HepG2 (cell line): ENCODE measurements around the gene PLCB1. TPM values are rescaled to one million over a fixed set of nuclear protein-coding genes. Genes with fewer than 3 reads are reported as not detected.

ENCODE experiments used
- ARNTL ChIP-seq: sonication (generic); formaldehyde crosslinking; IDR thresholded peaks from 2 replicates; pipeline ENCODE4 v1.4.0; 2020; ENCODE audit warnings: mild to moderate bottlenecking, missing genetic modification reagents
- ATF2 ChIP-seq: sonication (generic); formaldehyde crosslinking; IDR thresholded peaks from 2 replicates; pipeline ENCODE4 v1.4.0; 2020; ENCODE audit warnings: missing genetic modification reagents
- CHCHD3 ChIP-seq: sonication (generic); formaldehyde crosslinking; IDR thresholded peaks from 2 replicates; pipeline ENCODE4 v1.8.0; 2022; ENCODE audit warnings: mild to moderate bottlenecking, missing genetic modification reagents, moderate library complexity
- IRX3 ChIP-seq: sonication (generic); formaldehyde crosslinking; IDR thresholded peaks from 2 replicates; pipeline ENCODE4 v1.8.1; 2023; ENCODE audit warnings: mild to moderate bottlenecking, low read depth, missing genetic modification reagents, borderline replicate concordance
- MAZ ChIP-seq, 2 experiments: sonication (generic) in 1 of 2; formaldehyde crosslinking in 1 of 2; IDR thresholded peaks; 2 replicates each; pipeline versions ENCODE4 v1.5.0 to v1.6.1; 2012 to 2020; ENCODE audit warnings: low read depth in 2 of 2, mild to moderate bottlenecking in 2 of 2, borderline replicate concordance in 1 of 2, improper control_type of control experiment in 1 of 2, low read length in 1 of 2, missing genetic modification reagents in 1 of 2, moderate library complexity in 1 of 2
- MYNN ChIP-seq: sonication (generic); formaldehyde crosslinking; IDR thresholded peaks from 2 replicates; pipeline ENCODE4 v1.4.0; 2020; ENCODE audit warnings: mild to moderate bottlenecking, low read depth, missing genetic modification reagents
- NCOA2 ChIP-seq: sonication (generic); formaldehyde crosslinking; IDR thresholded peaks from 2 replicates; pipeline ENCODE4 v1.8.0; 2022; ENCODE audit warnings: inconsistent platforms
- NFIB ChIP-seq: sonication (generic); formaldehyde crosslinking; IDR thresholded peaks from 2 replicates; pipeline ENCODE4 v1.9.0; 2021; ENCODE audit warnings: missing genetic modification reagents, mild to moderate bottlenecking, borderline replicate concordance
- PBX3 ChIP-seq: sonication (generic); formaldehyde crosslinking; IDR thresholded peaks from 2 replicates; pipeline ENCODE4 v1.8.1; 2023; ENCODE audit warnings: missing genetic modification reagents, inconsistent platforms, borderline replicate concordance
- POLR2AphosphoS2 ChIP-seq: IDR thresholded peaks from 2 replicates; pipeline ENCODE4 v1.6.1; 2011; ENCODE audit warnings: low read depth, low read length, improper control_type of control experiment
- SNAPC4 ChIP-seq: sonication (generic); formaldehyde crosslinking; IDR thresholded peaks from 2 replicates; pipeline ENCODE4 v1.4.0; 2020; ENCODE audit warnings: mild to moderate bottlenecking, missing genetic modification reagents
- SNAPC5 ChIP-seq: sonication (generic); formaldehyde crosslinking; IDR thresholded peaks from 2 replicates; pipeline ENCODE4 v1.8.1; 2023; ENCODE audit warnings: mild to moderate bottlenecking, missing genetic modification reagents, borderline replicate concordance
- SOX6 ChIP-seq, 2 experiments: fragments of 450-650 bp in 1 of 2; sonication (generic) in 1 of 2; formaldehyde crosslinking in 1 of 2; IDR thresholded peaks; 2 replicates each; pipeline versions ENCODE4 v1.4.0 to v1.6.1; 2017 to 2020; ENCODE audit warnings: antibody characterized with exemption in 1 of 2, mild to moderate bottlenecking in 1 of 2, missing genetic modification reagents in 1 of 2
- SYNCRIP ChIP-seq: fragments of 200-400 bp; formaldehyde crosslinking; IDR thresholded peaks from 2 replicates; pipeline ENCODE4 v1.6.1; 2018; ENCODE audit warnings: mild to moderate bottlenecking, low read depth, low read length; ENCODE audit not compliant: insufficient read depth
- ZBTB46 ChIP-seq: sonication (generic); formaldehyde crosslinking; IDR thresholded peaks from 2 replicates; pipeline ENCODE4 v1.4.0; 2020; ENCODE audit warnings: mild to moderate bottlenecking, missing genetic modification reagents, borderline replicate concordance
- ZNF24 ChIP-seq: fragments of 450-650 bp; IDR thresholded peaks from 2 replicates; pipeline ENCODE4 v1.6.1; 2017; ENCODE audit warnings: antibody characterized with exemption, mild to moderate bottlenecking
- ZNF547 ChIP-seq: sonication (generic); formaldehyde crosslinking; IDR thresholded peaks from 2 replicates; pipeline ENCODE4 v1.5.1; 2020; ENCODE audit warnings: mild to moderate bottlenecking, missing genetic modification reagents
- ZNF580 ChIP-seq: IDR thresholded peaks from 2 replicates; pipeline ENCODE4 v1.6.1; 2016; ENCODE audit warnings: low read depth, borderline replicate concordance
- ZNF644 ChIP-seq: IDR thresholded peaks from 2 replicates; pipeline ENCODE4 v1.6.1; 2016; ENCODE audit warnings: low read depth
- polyA plus RNA-seq, 8 experiments: library from polyadenylated mRNA; depleted of rRNA in 3 of 8; stranded (reverse) in 7 of 8; unstranded in 1 of 8; fragments of >200 nt; fragmentation: Illumina TruSeq in 4 of 8; extraction: Trizol in 4 of 8; gene quantifications; 2 replicates each; pipeline versions ENCODE4 v1.2.1 to v1.2.3, GENCODE V29; 2011 to 2016; ENCODE audit warnings: low read depth in 4 of 8, missing spikeins in 1 of 8, mixed read lengths in 1 of 8; ENCODE audit not compliant: insufficient read depth in 1 of 8
- total RNA-seq, 5 experiments: library from RNA; depleted of rRNA; stranded (reverse); fragments of >200 nt; fragmentation: Illumina TruSeq; extraction: Trizol; gene quantifications; 2 replicates each; pipeline ENCODE4 v1.2.3, GENCODE V29; 2016; ENCODE audit warnings: low read depth in 1 of 5

Gene PLCB1
- total and polyA plus RNA-seq, 2 of the 13 experiments (the other 11 are each of a cell fraction or from before 2014, with no cell fraction given) = 42.4 to 55.9 TPM

GRCh38 chr20:8244637-8245036 is 112.6 kb downstream of the PLCB1 start (continued):
- TF ChIP-seq ZBTB46 (CRISPR knock-in tag) (no peak), SNAPC5 (CRISPR knock-in tag) (0 out of 2 replicates have a peak, but pooled peaks have one; percentile 30), SNAPC4 (CRISPR knock-in tag) (no peak), NCOA2 (CRISPR knock-in tag) (no peak), ZNF580 (CRISPR knock-in tag) (no peak), IRX3 (CRISPR knock-in tag) (no peak), ARNTL (CRISPR knock-in tag) (no peak), POLR2AphosphoS2 (no peak), ZNF644 (CRISPR knock-in tag) (peak; percentile 94), SYNCRIP (no peak), NFIB (no peak), SOX6 (IDR thresholded peaks at IDR 0.05) (no peak), SOX6 (CRISPR knock-in tag; IDR thresholded peaks at IDR 0.05) (peak; percentile 42; the same call in 1 of the 2 replicates), ATF2 (CRISPR knock-in tag) (0 out of 2 replicates have a peak, but pooled peaks have one; percentile 25), PBX3 (no peak), CHCHD3 (CRISPR knock-in tag) (no peak), ZNF547 (CRISPR knock-in tag) (no peak), ZNF24 (no peak), MAZ (IDR thresholded peaks at IDR 0.05; ENCODE audit: borderline replicate concordance, low read depth, low read length) (no peak), MAZ (CRISPR knock-in tag; IDR thresholded peaks at IDR 0.05; ENCODE audit: low read depth) (no peak), MYNN (CRISPR knock-in tag) (no peak)
